NT2/D1 (cell line): ENCODE data around the gene LSS.

ENCODE experiments used
- SUZ12 ChIP-seq: IDR thresholded peaks from 2 replicates; pipeline ENCODE4 v1.6.1; 2011; ENCODE audit not compliant: insufficient read length, insufficient read depth; ENCODE audit errors: extremely low read depth
- YY1 ChIP-seq: IDR thresholded peaks from 2 replicates; pipeline ENCODE4 v1.6.1; 2011; ENCODE audit not compliant: insufficient read length, insufficient read depth
- ZNF274 ChIP-seq: IDR thresholded peaks from 2 replicates; pipeline ENCODE4 v1.6.1; 2011; ENCODE audit warnings: mild to moderate bottlenecking, low read depth, low read length

DNA sequence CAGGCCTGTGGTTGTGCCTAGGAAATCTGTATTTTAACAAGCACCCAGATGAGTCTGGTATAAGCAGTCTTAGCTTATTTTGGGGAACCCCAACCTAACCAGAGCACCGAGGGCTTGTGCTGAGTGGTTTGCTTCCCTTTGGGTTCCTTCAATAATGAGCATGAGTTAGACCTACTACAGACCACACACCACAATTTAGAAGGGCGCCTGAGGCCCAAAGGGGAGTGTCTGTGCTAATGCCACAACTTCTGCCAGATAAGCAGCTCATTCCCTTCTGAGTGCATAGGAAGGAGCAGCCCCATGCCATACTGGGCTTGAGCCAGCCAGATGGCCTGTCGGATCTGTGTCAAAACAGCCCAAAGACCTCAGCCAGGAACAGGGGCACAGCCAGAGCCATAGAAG lies 15.4 kb upstream of the LSS start:
- TF ChIP-seq SUZ12 (no peak), YY1 (no peak), ZNF274 (no peak)
